GM18520 (cell line): Measurements from ENCODE around the gene C16orf90.
"Not testable (repeated sequence)": the region's sequence is repeated elsewhere in the genome, so short reads cannot be mapped to it uniquely, and the experiment has no call there.

Experiments
- ATAC-seq: cut with Tn5 transposase; IDR thresholded peaks from one replicate; pipeline ENCODE4 v1.9.1; 2021; ENCODE audit not compliant: unreplicated experiment

The C16orf90 gene

GRCh38 chr16:3485097-3485745 lies 10.1 kb downstream of the C16orf90 start:
- no peak for ATAC-seq

GRCh38 chr16:3484318-3485096 lies 10.8 kb downstream of the C16orf90 start:
- ATAC-seq: no peak

GRCh38 chr16:3482659-3483241 lies 12.5 kb downstream of the C16orf90 start:
- ATAC-seq: no peak

DNA sequence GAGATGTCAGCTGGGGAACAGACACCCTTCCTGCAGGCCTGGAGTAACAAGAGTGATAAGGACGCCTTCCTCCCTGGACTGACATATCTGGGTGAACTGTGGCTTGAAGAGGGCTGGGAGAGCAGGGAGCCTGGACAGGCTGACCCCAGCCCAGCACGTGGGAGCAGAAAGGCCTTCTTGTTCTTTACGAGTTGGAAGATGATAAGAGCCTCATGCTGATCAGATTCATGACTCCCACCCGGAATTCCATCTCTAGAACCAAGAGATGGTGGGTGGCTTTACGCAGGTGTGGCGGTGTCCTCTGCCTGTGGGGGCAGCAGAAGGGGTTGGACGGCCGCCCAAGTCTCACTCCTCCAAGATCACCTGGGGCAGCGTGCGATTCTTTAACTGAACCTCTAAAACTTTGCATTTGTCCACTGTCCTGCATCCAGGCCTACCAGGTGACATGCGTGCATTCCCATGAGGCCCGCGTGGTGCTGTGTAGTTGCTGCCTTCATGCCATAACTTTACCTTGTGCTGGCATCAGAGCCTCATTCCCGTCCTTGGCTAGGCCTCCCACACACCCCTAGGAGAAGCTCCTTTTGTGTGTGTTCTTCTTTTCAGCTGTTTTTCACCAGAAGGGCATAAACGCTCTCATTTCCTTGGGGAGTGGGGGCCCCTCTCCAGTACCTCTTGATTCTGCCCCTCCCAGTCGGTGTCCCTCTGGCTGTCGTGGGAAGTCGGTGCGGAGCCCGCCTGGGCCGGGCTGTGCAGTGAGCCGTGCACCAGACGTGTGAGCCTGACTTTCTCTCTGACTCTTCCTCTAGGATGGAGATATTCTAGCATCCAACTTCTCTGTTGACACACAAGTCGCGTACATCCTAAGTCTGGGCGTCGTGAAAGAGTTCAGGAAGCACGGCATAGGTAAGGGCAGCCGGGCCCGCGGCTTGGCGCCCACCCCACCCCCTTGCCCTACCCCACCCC lies 13.3 kb downstream of the C16orf90 start:
- ATAC-seq: no peak

DNA sequence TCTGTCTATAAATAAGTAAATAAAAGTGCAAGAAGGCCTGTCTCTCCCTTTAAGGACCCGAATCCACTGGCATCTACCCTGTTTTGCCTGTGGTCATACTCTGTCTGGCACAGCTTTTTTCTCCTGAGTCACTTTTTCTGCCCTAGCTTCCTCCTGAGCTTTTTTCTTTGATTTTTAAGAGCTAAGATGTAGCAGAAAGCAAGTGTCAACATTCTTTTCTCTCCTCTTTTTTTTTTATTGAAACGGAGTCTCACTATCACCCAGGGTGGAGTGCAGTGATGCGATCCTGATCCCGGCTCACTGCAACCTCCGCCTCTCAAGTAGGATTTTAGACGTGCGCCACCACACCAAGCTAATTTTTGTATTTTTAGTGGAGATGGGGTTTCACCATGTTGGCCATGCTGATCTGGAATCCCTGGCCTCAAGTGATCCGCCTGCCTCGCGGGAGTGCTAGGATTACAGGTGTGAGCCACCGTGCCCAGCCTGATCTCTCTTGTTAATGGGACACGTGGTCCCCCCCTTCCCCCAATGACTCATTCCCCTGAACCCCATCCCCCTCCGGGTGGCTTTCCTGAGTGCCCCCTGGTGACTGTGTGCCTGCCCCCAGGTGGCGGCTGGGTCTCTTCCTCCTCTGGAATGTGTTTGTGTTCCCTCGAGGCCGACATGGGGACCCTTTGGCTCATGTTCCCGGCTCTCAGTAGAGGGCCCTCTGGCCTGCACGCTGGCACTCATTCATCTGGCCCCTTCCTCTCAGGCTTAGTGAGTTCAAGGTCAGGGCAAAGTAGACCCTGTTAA lies 14.2 kb downstream of the C16orf90 start:
- no peak for ATAC-seq

- no peak for ATAC-seq
Observed at GRCh38 chr16:3479654-3480216, 15.6 kb downstream of the C16orf90 start.

GRCh38 chr16:3478242-3478925 lies 16.9 kb downstream of the C16orf90 start:
- ATAC-seq: no peak

GRCh38 chr16:3476409-3476808 lies 18.9 kb downstream of the C16orf90 start:
- ATAC-seq: no peak

- ATAC-seq: no peak
Observed at GRCh38 chr16:3475604-3476375, 19.5 kb downstream of the C16orf90 start.

- ATAC-seq: not testable (repeated sequence)
Observed at GRCh38 chr16:3474870-3475269, 20.4 kb downstream of the C16orf90 start.

- no peak for ATAC-seq
Observed at GRCh38 chr16:3474136-3474779, 21.0 kb downstream of the C16orf90 start.

- ATAC-seq: not testable (repeated sequence)
Observed at GRCh38 chr16:3473596-3473943, 21.7 kb downstream of the C16orf90 start.

GRCh38 chr16:3472878-3473595 lies 22.3 kb downstream of the C16orf90 start:
- no peak for ATAC-seq

GRCh38 chr16:3471518-3472176 lies 23.6 kb downstream of the C16orf90 start:
- ATAC-seq: no peak

DNA sequence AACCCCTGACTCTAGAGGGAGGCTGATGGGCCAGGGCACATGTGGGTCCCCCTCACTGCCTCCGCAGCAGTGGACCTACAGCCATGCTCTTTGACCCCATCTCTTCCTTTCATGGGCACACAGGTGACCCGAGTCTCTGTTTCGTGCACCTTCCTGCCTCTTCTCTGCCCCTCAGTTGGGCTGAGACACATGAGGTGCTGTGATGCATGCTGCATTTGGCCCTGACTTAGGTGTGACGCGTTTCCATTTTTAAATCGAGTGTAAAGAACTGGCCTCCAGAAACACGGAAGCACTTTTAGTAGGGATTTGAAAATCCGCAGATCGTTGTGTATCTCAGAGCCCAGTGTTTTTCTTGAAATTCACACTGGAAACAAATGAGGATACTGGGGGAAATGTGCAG lies 24.6 kb downstream of the C16orf90 start:
- ATAC-seq: no peak

DNA sequence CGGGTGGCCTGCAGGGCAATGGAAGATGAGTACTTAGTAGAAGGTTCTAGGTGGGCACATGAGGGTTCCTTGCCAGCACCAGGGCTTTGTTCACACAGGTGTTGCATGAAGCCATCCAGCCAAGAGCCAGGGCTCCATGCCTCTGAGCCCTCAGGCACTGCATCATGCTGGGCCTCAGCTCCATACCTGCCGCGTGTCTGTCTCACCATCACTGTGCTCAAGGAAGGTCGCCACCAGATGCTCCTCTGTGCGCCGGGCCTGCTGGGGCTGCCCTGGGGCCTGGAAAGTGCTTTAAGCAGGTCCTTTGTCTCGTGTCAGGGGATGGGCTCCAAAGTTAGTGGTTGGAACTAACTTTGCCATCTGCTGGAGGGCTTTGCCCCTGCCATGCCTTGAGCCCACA lies 25.6 kb downstream of the C16orf90 start:
- no peak for ATAC-seq

DNA sequence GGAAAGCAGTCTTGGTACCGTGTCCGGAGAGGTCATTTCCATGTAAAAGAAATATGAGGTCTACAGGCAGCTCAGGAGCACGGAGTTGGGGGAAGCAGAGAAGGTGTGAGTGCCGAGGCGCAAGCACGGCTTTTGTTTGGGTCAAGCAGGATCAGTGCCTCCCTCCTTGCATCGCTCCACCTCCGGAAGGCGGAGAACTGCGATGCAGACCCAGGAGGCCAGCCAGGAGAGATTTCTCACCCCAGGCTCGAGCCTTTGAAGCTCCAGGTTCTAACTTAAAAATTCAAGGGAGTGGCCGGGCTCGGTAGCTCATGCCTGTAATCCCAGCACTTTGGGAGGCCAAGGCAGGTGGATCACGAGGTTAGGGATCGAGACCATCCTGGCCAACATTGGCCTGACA lies 26.8 kb downstream of the C16orf90 start:
- ATAC-seq: no peak
